ENCODE measurements around the gene ZNF512.
A peak's percentile ranks its signal among the peaks of the same experiment; 100 is the strongest.
"Not testable (repeated sequence)": the region's sequence is repeated elsewhere in the genome, so short reads cannot be mapped to it uniquely, and the experiment has no call there.

The ZNF512 gene

DNA sequence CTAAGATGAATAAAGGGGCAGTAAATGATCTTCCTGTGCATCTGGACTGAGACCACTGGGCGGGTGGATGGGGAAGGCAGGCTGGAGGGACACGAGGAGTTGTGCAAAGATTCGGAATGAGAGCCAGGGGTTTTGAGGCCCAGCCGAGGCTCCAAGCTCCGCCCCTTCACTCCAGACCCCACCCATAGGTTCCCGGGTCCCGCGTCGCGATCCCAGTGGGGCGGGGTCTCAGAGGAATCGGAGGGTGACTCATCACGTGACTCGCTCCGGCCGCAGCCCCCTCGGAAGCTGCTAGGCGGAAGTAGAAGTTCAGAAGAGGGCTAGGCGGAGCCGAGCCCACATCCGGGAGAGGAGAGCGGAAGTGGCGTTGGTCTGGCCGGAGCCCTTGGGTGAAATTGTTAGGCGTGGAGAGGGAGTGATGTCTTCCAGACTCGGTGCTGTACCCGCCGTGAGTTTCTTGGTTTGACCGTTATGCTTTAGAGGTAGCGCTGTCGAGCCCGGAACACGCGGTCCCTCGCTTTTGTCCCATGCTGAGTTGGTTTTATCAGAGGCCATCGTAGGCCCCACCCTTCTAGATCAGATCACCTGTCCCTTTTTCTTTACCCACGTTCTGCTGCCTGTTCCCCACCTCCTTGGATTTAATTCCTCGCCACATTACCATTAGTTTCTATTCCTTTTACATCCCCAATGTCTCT is at the start of gene ZNF512:
Gene ZNF512 (plus strand): TSS at position 348 of the 695 bp plus-strand sequence. CDS start 71 bp downstream, at position 419.
- peak; percentile 90 for DNase-seq

GRCh38 chr2:27537287-27537686 is 45.6 kb upstream of the ZNF512 start:
- no peak for DNase-seq

GRCh38 chr2:27538839-27539450 is 43.9 kb upstream of the ZNF512 start:
- DNase-seq = not testable (repeated sequence)

DNA sequence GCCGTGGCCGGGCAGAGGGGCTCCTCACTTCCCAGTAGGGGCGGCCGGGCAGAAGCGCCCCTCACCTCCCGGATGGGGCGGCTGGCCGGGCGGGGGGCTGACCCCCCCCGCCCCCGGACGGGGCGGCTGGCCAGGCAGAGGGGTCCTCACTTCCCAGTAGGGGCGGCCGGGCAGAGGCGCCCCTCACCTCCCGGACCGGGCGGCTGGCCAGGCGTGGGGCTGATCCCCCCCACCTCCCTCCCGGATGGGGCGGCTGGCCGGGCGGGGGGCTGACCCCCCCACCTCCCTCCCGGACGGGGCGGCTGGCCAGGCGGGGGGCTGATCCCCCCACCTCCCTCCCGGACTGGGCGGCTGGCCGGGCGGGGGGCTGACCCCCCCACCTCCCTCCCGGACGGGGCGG is 43.2 kb upstream of the ZNF512 start:
- DNase-seq = not testable (repeated sequence)

DNA sequence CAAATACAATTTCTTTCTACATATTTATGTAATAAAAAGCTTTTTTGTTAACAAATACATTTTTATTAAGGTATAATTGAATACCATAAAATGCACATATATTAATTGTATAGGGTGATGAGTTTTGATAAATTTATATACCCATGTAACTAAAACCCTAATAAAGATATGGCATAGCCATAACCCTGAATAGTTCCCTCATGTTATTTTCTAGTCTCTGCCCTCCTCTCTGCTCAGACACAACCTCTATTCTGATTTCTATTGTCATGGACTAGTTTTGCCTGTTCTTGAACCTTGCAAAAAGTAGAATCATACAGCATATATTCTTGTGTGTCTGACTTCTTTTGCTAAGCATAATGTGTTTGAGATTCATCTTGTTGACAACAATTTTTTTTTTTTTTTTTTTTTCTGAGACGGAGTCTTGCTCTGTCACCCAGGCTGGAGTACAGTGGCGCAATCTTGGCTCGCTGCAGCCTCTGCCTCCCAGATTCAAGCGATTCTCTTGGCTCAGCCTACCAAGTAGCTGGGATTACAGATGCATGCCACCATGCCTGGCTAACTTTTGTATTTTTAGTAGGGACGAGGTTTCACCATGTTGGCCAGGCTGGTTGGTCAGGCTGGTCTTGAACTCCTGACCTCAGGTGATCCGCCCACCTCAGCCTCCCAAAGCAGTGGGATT is 38.6 kb upstream of the ZNF512 start:
- DNase-seq = no peak

DNA sequence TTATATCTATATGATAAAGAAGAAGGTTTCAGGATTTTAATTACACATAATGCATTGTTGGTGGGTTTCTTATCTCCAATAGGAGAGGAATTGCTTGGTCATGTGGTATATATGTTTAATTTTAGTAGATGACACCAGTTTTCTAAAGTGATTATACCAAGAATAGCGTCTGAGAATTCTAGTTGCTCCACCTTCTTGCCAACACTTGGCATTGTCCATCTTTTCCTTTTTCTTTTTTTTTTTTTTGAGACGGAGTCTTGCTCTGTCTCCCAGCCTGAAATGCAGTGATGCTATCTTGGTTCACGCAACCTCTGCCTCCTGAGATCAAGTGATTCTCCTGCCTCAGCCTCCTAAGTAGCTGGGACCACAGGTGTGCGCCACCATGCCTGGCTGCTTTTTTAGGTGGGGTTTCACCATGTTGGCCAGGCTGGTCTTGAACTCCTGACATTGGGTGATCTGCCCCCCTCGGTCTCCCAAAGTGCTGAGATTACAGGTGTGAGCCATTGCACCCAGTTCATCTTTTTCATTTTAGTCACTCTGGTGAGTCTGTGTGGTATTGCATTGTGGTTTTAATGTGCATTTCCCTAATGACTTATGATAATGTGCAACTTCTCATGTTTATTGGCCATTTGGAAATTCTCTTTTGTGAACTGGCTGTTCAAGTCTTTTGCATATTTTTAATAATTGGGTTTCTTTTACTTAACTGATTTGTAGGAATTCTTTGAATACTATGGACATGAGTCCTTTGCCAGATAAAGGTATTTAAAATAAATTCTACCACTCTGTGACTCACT is 37.3 kb upstream of the ZNF512 start:
- no peak for DNase-seq

- no peak for DNase-seq
These were observed 33.5 kb upstream of the ZNF512 start for GRCh38 chr2:27549303-27549702.

DNA sequence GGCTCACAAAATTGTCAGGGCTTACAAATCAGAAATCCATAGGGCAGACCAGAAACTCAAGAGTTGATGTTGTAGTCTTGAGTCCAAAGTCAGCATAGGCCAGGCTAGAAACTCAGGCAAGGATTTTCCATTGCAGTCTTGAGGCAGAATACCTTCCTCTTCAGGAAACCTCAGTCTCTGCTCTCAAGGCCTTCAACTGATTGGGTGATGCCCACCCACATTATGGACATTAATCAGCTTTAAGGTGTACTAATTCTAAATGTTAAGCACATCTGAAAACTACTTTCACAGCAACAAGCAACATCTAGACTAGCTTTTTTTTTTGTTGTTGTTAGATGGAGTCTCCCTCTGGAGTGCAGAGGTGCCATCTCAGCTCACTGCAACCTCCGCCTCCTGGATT is 31.3 kb upstream of the ZNF512 start:
- DNase-seq = no peak

- no peak for DNase-seq
These were observed 29.9 kb upstream of the ZNF512 start for GRCh38 chr2:27552941-27553340.

DNA sequence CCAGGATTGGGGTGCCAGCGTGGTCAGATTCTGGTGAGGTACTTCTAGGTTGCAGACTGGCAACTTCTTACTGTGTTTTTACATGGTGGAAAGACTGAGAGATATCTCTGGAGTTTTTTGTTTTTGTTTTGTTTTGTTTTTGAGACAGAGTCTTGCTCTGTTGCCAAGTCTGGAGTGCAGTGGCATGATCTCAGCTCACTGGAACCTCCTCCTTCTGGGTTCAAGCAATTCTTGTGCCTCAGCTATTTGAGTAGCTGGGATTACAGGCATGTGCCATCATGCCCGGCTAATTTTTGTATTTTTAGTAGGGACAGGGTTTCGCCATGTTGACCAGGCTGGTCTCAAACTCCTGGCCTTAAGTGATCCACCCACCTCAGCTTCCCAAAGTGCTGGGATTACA is 28.4 kb upstream of the ZNF512 start:
- not testable (repeated sequence) for DNase-seq

- DNase-seq = no peak
These were observed 23.6 kb upstream of the ZNF512 start for GRCh38 chr2:27559228-27559627.

- no peak for DNase-seq
These were observed 21.8 kb upstream of the ZNF512 start for GRCh38 chr2:27561060-27561459.

DNA sequence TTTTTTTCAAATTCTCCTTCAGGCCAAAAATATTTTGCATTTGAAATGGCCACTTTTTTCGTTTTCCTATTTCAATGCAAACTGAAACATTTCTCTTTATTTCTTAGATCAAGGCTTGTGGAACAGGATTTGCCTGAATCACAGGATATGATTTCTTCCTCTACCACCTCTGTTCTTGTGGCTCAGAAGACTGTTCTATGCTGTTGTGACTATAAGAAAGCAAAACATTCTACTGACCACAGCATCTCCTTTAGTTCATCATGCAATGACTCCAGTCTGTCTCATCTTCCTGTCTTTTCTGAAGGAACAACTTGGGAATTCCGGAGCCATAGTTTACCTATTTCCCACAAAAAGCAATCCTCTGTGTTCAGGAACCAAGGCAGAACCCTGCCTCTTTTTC is 16.2 kb upstream of the ZNF512 start:
- no peak for DNase-seq

DNA sequence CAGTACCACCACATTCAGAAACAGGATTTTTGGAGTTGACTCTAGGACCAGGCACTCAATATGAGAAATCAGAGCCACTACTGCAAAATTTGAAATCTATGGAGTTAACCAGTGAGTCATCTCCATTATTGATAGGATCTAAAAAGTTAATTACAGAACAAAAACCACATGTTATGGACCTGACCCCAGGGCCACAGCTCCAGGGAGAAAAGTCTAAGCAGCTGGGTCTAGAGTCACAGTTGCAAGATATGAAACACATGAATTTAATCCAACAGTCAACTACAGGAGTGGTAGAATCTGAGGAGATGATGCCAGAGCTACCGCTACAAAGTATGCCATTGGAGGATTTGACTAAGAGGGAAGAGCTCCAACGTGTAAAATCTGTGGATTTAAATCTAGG is 13.4 kb upstream of the ZNF512 start:
- no peak for DNase-seq

GRCh38 chr2:27571197-27571596 is 11.6 kb upstream of the ZNF512 start:
- no peak for DNase-seq

GRCh38 chr2:27571681-27572080 is 11.2 kb upstream of the ZNF512 start:
- DNase-seq = no peak

GRCh38 chr2:27572439-27572838 is 10.4 kb upstream of the ZNF512 start:
- no peak for DNase-seq

- no peak for DNase-seq
These were observed 9.8 kb upstream of the ZNF512 start for GRCh38 chr2:27572998-27573429.

GRCh38 chr2:27573452-27573851 is 9.4 kb upstream of the ZNF512 start:
- DNase-seq = peak; percentile 48

DNA sequence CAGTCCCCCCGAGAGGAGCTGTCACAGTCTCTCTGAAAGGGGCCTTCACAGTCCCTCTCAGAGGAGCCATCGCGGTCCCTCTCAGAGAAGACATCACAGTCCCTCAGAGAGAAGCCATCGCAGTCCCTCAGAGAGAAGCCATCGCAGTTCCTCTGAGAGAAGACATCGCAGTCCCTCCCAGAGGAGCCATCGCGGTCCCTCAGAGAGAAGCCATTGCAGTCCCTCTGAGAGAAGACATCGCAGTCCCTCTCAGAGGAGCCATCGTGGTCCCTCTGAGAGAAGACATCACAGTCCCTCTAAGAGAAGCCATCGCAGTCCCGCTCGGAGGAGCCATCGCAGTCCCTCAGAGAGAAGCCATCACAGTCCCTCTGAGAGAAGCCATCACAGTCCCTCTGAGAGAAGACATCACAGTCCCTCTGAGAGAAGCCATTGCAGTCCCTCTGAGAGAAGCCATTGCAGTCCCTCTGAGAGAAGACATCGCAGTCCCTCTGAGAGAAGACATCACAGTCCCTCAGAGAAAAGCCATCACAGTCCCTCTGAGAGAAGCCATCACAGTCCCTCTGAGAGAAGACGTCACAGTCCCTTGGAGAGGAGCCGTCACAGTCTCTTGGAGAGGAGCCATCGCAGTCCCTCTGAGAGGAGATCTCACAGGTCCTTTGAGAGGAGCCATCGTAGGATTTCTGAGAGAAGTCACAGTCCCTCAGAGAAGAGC is 1.3 kb upstream of the ZNF512 start:
- no peak for DNase-seq

DNA sequence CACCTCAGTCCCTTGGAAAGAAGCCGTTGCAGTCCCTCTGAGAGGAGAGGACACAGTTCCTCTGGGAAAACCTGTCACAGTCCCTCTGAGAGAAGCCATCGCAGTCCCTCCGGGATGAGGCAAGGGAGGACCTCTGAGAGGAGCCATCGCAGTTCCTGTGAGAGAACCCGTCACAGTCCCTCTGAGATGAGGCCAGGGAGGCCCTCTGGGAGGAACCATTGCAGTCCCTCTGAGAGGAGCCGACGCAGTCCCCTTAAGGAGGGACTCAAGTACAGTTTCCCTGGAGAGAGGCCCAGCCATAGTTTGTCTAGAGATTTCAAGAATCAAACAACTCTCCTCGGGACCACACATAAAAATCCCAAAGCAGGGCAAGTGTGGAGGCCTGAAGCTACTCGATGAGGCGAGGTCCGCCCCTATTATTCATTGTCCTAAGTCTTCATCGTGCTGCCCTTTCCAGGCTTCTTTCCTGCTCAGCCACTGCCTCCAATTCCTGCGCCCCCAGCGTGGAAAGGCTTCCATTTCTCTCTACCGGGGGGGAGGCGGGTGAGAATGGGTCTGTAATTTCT is 630 bp upstream of the ZNF512 start:
- DNase-seq = no peak

GRCh38 chr2:27583390-27583915 is 611 bp downstream of the ZNF512 start:
- no peak for DNase-seq

All from right forelimb (tissue), 1 donor.